KG1 (cell line): ENCODE data around the gene C1orf226.

ENCODE experiments used
- DNase-seq: peaks from one replicate; lab custom pipeline; 2025; lab: John Stamatoyannopoulos, UW

Gene C1orf226

DNA sequence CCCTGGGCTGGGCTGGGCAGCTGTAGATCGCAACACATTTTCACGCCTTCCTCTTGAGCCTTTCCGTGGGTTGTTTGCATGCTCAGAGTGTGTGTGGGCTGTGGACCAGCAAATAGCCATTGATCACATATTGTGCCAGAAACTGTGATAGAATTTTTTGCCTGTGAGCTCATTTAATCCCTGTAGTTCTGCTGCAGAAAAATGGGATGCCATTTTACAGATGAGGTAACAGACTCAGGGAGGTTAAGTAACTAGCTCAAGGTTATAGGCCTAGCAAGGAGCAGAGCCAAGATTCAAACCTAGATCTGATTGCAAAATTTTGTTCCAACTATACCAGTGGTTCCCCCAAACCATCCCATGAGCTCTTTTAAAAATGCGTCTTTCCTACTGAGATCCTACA lies 15.4 kb upstream of the C1orf226 start:
- DNase-seq, result no peak

- DNase-seq, result no peak
Observed at GRCh38 chr1:162366671-162367070, 14.9 kb upstream of the C1orf226 start.

DNA sequence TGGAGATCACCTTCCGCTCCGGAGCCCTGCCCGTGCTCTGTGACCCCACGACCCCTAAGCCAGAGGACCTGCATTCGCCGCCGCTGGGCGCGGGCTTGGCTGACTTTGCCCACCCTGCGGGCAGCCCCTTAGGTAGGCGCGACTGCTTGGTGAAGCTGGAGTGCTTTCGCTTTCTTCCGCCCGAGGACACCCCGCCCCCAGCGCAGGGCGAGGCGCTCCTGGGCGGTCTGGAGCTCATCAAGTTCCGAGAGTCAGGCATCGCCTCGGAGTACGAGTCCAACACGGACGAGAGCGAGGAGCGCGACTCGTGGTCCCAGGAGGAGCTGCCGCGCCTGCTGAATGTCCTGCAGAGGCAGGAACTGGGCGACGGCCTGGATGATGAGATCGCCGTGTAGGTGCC lies 14.5 kb upstream of the C1orf226 start:
- no peak for DNase-seq

DNA sequence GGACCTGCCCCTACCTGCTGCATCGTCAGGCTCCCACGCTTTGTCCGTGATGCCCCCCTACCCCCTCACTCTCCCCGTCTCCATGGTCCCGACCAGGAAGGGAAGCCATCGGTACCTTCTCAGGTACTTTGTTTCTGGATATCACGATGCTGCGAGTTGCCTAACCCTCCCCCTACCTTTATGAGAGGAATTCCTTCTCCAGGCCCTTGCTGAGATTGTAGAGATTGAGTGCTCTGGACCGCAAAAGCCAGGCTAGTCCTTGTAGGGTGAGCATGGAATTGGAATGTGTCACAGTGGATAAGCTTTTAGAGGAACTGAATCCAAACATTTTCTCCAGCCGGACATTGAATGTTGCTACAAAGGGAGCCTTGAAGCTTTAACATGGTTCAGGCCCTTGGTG lies 13.8 kb upstream of the C1orf226 start:
- no peak for DNase-seq

- no peak for DNase-seq
Observed at GRCh38 chr1:162368451-162368850, 13.1 kb upstream of the C1orf226 start.

DNA sequence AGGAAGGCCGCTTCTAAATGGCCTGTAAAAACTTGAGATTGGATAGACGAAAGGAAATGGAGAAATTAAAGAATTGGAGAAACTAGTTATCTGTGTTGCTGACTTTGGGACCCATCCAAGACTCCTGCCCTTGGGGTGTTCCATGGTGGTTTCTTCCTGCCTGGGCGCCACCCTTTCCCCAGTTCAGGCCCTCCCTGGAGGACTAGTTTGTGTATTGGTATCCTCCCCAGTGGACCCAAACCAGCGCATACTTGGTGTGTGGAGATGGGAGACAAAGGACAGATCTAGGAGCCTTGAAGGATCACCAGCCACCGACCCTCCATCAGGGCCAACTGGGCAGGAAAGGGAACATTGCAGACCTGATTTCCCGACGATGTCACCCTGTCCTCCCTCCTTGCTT lies 12.0 kb upstream of the C1orf226 start:
- no peak for DNase-seq

- no peak for DNase-seq
Observed at GRCh38 chr1:162370161-162370560, 11.4 kb upstream of the C1orf226 start.

DNA sequence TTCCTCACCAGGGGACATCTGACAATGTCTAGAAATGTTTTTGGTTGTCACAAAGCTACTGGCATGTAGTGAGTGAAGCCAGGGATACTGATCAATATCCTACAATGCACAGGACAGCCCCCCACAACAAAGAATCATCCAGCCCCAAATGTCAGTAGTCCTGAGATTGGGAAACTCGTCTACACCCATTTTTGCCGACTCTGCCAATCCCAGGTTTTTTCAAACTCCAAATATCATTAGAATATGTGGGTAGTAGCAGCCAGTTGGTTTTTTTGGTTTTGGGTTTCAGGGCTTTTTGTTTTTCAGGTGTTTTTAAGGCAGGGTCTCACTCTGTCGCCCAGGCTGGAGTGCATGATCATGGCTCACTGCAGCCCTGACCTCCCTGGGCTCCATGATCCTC lies 10.8 kb upstream of the C1orf226 start:
- no peak for DNase-seq

- DNase-seq, result no peak
Observed at GRCh38 chr1:162371611-162372010, 9.9 kb upstream of the C1orf226 start.

- DNase-seq, result no peak
Observed at GRCh38 chr1:162372159-162373071, 9.1 kb upstream of the C1orf226 start.

DNA sequence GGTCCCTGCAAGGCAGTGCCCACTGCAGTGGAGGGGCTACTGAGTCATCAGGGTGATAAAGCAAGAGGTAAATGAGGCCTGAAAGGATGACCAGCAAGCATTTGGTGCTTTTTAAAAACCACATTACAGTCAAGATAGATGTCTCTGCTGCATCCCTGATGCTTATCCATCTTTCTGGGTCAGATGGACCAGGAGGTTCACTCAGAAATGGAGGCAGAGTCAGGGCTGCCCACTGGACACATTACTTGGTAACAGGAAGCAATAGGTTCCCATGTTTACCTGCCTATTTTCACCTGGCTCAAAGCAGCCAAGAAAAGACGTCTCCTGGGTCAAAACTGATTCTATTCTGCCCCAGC lies 8.5 kb upstream of the C1orf226 start:
- no peak for DNase-seq

GRCh38 chr1:162373541-162374260 lies 7.8 kb upstream of the C1orf226 start:
- DNase-seq, result no peak

GRCh38 chr1:162374406-162374805 lies 7.1 kb upstream of the C1orf226 start:
- DNase-seq, result no peak

DNA sequence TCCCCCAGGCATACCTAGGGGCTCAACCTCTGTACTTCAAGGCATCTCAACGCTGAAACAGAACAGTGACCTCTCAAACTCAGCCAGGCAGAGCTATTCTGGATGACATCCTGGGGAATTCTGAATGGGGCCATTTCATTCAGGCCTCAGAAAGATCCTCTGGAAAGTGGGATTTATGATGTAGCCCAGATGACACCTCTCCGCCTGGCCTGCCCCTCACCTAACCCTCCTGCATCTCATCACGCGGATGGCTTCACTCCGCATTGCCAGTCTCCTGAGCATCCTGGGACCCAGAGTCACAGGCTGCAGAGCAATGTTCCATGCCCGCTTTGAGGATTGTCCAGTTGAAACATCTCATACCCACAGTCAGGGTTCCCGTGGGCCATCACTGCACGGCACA lies 6.1 kb upstream of the C1orf226 start:
- DNase-seq, result no peak

DNA sequence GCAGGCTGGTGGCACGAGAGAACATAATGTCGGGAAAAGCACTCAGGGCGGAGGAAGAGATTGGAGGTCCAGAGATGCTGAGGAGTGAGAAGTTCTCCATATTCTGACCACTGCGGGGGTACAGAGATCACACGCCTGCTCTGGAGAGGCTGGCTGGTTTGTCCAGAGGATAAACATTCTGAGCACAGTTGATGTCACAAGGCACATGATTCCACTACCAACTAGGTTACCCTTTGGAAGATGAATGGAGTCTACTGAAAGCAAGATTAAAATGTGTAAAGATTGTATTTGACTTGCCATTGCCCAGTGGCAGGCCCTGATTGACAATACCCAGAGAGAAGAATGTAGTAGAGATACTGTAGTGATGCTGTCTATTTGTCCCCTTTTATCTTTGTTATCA lies 4.8 kb upstream of the C1orf226 start, which contains the start of gene SPATA46:
TSS of gene SPATA46 (minus strand) at position 164 of the 400 bp plus-strand sequence. CDS start at position 100, 64 bp downstream.
- no peak for DNase-seq

DNA sequence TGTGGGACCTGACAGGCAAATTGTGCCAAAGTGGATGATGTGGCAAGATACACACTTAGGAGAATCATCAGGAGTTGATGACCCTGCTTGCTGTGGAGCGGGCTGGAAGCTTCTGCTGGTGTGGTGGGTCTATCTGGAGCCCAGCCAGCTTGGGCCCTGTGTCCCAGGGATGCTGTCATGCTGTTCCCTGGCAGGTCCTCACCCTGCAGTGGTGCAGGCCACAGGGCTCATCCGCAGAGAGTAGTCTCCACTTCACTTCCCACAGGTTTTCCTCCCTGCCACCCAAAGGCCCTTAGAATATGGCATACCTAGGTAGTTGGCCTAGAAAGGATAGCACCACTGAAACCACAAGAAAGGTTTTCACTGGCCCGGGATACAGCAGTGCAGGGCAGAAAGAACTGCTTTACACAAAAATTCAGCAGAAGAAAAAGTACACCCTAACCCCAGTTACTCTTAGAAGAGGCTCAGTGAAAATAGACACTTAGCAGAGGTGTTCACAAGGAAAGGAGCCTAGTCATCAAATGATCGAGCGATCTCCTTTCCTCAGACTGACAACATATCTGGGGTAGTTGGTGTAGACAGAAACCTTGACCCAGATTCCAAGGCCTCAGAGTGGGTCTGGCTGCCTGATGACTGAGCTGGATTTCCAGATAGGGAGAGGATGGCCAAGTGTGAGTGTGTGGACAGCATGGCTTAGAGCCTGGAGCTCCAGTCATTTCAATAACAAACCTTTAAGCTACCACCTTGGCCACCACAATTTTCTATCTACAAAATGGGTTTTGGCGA lies 1.3 kb upstream of the C1orf226 start:
- no peak for DNase-seq

GRCh38 chr1:162381941-162382750 lies 618 bp downstream of the C1orf226 start:
- DNase-seq, result no peak

GRCh38 chr1:162383091-162383490 lies 1.6 kb downstream of the C1orf226 start:
- DNase-seq, result no peak

GRCh38 chr1:162383516-162383915 lies 2.0 kb downstream of the C1orf226 start:
- DNase-seq, result no peak

- DNase-seq, result no peak
Observed at GRCh38 chr1:162384116-162384515, 2.6 kb downstream of the C1orf226 start.

DNA sequence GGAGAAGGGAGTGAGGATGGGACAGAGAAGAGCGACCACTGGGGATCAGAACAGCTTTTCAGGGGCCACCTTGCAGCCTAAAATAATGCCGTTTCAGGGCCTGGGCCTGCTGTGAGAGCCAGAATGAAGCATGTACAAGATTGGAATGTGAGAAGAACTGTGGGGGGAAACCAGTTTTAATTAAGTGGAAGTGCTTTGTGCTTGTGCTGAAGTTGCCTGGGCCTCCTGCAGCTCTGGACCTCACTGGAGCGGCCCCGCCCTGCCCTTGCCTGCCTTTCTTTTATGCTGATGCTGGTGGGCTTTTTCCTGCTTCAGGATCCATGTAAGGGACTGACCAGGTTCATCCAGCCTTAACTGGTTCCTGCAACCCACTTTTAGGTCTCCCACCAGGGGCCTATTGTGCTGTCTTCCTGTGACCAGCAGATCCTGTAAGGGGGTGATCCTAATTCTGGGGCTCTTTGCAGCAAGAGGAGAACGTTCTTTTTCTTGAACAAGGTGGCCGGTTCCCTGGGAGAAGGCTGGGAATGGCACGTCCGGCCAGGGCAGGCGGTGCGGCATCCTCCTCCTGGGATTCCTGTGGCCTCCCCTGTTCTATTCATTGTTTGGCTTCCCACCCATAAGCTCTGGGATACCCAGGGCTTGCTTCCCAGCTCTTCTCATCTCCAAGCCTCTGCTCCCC lies 3.2 kb downstream of the C1orf226 start:
- no peak for DNase-seq
